Measurements from ENCODE around the gene PTPRM.

Gene PTPRM

DNA sequence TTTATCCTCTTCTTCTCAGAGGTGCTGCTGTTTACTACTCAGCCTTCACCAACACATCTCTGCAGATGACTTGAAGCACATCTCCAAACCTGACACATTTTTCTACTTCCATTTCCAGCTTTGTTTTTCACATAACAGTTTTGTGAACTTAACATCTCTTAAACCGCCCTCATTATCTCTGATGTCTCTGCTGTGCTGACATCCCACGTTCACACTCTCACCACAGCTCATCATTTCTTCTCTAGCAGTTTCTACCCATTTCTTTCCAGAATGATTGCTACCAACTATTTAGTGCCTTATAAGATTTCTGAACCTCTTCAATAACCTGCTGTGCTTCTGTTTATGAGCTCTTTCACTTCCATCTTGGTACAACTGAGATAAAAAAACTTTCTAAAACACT, 238.0 kb downstream of the PTPRM start:
- TF ChIP-seq, protein P1, sequence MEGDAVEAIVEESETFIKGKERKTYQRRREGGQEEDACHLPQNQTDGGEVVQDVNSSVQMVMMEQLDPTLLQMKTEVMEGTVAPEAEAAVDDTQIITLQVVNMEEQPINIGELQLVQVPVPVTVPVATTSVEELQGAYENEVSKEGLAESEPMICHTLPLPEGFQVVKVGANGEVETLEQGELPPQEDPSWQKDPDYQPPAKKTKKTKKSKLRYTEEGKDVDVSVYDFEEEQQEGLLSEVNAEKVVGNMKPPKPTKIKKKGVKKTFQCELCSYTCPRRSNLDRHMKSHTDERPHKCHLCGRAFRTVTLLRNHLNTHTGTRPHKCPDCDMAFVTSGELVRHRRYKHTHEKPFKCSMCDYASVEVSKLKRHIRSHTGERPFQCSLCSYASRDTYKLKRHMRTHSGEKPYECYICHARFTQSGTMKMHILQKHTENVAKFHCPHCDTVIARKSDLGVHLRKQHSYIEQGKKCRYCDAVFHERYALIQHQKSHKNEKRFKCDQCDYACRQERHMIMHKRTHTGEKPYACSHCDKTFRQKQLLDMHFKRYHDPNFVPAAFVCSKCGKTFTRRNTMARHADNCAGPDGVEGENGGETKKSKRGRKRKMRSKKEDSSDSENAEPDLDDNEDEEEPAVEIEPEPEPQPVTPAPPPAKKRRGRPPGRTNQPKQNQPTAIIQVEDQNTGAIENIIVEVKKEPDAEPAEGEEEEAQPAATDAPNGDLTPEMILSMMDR (IDR thresholded peaks at IDR 0.05; ENCODE audit: control extremely low read depth, extremely low read depth, low read depth, missing control alignments): no peak
- ChIA-PET CTCF (interaction anchor here (1.2 kb wide), 1 partner anchor 14 kb away, joined by 4 read pairs; no protein-coding TSS in a partner anchor), POLR2A (no interaction called here)
- no peak for DNase-seq (ENCODE audit: extremely low spot score)

DNA sequence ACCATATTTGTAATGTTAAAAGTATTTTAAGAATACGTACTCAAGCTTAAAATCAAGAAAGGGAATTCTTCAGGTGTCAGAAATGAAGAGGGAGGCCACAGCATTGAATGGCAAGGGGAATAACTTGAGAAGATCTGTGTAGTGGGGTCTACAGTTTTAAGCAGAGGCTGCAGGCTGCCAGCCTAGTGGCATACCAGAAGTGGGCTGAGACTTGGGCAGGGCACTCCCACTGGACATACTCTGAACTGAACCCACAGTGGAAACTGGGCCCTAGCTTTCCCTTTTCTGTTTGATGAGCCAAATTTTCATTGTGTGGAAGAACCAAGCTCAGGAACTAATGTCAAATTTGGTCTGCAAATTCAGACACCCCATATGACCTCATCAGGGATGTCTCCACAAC, 238.8 kb downstream of the PTPRM start:
- TF ChIP-seq, protein P1 (IDR thresholded peaks at IDR 0.05; ENCODE audit: control extremely low read depth, extremely low read depth, low read depth, missing control alignments): no peak
- ChIA-PET POLR2A (no interaction called here), CTCF (interaction anchor here (1.2 kb wide), 1 partner anchor 15 kb away, joined by 4 read pairs; no protein-coding TSS in a partner anchor)

DNA sequence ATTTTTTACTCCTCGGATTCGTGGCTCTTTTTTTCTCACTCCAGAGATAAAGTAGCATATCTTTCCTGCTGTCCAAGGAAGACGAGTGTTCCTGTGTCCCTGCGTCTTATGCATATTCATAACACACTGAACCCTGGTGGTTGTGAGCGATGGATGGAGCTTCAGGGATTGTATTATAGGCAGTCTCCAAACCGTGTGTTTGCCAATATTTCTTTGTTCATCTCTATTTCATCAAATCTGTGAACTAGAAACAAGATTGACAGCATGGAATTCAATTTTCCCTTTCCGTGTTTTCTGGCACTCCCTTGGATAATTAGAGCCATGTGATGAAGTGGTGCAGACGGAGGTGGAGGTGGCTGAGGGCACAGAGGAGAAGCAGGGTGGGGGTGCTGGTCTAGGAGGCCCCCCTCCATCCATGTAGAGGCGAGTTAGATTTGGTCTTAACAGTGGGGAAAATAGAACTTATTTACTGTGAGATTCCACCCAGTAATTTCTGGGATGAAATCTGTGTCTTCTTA, 240.9 kb downstream of the PTPRM start:
- no peak for DNase-seq (ENCODE audit: extremely low spot score)
- POLR2A ChIA-PET: no interaction called here
- TF ChIP-seq, protein P1 (IDR thresholded peaks at IDR 0.05; ENCODE audit: control extremely low read depth, extremely low read depth, low read depth, missing control alignments): no peak
- CTCF ChIA-PET: no interaction called here

More for the DNA sequence above, 238.8 kb downstream of the PTPRM start:
- DNase-seq (ENCODE audit: extremely low spot score): no peak

DNA sequence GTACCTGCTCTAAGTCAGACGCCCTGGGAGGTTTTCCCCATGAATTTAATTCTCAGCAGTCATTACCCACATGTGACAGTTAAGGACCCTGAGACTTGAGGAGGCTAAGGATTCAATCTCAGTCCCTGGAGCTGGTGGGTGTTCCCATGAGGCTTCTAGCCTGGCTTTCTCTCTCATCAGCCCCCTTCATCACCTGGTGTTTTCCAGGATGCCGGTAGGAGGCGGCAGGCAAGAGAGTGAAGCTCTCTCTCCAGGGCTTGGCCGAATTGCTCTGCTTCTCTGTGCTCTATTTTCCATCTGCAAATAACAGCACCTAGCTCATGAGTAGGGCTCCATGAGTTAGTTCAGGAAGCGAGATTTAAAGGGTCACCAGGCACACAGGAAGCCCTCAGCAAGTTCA, 241.9 kb downstream of the PTPRM start:
- ChIA-PET POLR2A (no interaction called here), CTCF (no interaction called here)
- TF ChIP-seq, protein P1 (IDR thresholded peaks at IDR 0.05; ENCODE audit: control extremely low read depth, extremely low read depth, low read depth, missing control alignments): no peak
- no peak for DNase-seq (ENCODE audit: extremely low spot score)

DNA sequence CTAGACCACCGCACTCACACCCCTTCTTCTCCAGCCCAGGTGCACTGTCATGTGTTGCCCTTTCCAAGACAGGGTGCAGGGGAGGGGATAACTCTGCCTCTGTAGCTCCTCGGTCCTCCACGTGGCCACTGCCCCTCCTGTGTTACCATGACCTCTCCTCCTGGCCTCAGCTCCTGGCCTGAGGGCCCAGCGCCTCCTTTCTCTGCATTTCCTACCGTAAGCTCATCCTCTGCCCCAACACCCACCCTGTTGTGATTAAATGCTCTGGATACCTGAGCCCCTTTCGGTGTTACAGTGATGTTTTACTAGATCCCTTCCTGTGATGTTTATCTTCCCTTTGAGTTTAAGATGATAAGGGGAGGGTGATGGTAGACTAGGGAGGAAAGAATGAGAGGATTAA, 242.3 kb downstream of the PTPRM start:
- ChIA-PET CTCF (no interaction called here), POLR2A (no interaction called here)
- DNase-seq (ENCODE audit: extremely low spot score): no peak
- TF ChIP-seq, protein P1 (IDR thresholded peaks at IDR 0.05; ENCODE audit: control extremely low read depth, extremely low read depth, low read depth, missing control alignments): no peak

DNA sequence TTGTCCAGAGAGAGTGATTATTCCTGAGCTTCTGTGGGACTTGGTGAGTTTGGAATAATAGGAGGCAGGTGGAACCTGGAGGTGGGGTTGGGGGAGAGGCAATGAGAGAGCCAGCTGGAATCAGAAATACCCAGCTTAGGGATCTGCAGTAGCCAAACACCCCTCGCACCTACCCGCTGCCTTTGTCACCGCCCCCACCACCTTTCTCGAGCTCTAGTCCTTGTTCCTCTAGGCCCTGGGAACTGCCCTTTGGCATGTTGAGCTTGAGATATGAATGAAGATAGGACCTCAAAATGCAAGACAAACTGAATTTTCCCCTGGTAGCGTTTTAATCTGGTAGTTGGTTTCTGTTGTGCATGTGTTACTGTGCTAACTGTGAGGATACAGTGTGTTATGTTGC, 242.9 kb downstream of the PTPRM start:
- TF ChIP-seq, protein P1 (IDR thresholded peaks at IDR 0.05; ENCODE audit: control extremely low read depth, extremely low read depth, low read depth, missing control alignments): no peak
- CTCF ChIA-PET: no interaction called here
- no peak for DNase-seq (ENCODE audit: extremely low spot score)
- POLR2A ChIA-PET: no interaction called here
